ENCODE measurements around the gene SORCS2.

The SORCS2 gene

GRCh38 chr4:7185487-7186030 lies 6.8 kb upstream of the SORCS2 start:
- DNase-seq, result no peak

- no peak for DNase-seq
Measured at GRCh38 chr4:7186031-7186430, 6.3 kb upstream of the SORCS2 start.

DNA sequence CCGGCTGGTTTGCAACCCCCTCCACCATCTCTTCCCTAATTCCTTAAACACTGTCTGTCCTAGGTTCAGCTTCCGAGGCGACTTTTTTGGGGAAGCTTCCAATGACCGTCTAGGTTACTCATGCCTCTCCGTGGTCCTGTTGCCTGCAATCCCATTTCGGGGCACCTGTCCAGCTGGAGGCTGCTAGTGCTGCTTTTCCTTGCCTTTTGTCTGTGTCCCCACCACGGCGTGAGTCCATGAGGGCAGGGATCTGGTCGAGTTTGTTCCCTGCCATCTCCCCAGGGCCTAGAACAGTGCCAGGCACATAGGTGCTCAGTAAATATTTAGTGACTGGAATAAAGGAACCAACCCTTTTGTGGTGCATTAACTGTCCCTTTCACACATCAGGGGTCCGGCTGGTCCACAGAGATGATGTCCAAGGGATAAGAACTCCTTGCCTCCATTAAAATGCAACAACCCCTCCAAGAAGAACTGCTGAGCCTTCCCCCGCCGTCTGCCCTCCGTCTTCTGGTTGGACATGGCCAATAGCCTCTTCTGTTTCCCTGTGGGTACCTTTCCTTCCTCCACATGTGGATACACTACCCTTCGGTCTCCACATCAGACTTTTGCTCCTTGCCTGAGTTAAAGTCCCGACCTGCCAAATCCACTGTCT lies 5.7 kb upstream of the SORCS2 start:
- DNase-seq, result no peak

- DNase-seq, result no peak
Measured at GRCh38 chr4:7187168-7187535, 5.2 kb upstream of the SORCS2 start.

DNA sequence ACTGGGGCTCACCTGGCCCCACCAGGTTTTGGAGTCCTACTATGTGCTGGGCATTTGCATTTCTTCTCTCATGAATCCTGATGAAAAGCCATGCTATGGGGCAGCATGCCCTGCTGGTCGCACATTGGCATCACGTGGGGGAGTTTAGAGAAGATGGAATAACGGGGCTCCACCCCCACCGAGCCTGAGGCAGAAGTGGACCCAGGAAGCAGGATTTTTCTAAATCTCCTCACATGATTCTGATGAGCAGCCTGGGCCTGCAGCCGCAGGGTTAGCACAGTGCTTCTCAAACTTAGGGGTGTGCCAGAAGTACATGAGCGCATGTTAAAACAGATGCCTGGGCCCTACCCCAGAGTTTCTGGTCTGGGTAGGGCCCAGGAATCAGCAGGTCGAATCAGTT lies 4.6 kb upstream of the SORCS2 start:
- no peak for DNase-seq

DNA sequence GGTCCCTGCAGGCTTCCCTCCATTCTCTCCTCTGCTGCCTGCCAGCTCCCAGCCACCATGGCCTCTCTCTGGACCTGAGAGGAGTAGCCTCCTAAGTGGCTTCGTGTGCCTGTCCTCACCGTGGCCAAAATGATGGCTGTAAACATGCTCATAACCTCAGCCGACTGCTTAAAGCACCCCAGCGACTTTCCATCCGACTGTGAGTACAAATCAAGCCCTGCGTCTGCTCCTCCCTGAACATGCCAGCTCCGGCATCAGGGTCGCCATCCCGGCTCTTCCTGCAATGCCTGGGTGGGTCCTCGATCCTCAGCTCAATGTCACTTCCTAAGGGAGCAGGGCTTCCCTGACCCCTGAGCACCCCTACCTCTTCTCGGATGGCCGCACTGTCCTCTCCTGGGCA lies 3.3 kb upstream of the SORCS2 start:
- no peak for DNase-seq

GRCh38 chr4:7189475-7190277 lies 2.7 kb upstream of the SORCS2 start:
- no peak for DNase-seq

GRCh38 chr4:7190278-7190594 lies 2.1 kb upstream of the SORCS2 start:
- no peak for DNase-seq

GRCh38 chr4:7190691-7191545 lies 1.4 kb upstream of the SORCS2 start:
- no peak for DNase-seq

DNA sequence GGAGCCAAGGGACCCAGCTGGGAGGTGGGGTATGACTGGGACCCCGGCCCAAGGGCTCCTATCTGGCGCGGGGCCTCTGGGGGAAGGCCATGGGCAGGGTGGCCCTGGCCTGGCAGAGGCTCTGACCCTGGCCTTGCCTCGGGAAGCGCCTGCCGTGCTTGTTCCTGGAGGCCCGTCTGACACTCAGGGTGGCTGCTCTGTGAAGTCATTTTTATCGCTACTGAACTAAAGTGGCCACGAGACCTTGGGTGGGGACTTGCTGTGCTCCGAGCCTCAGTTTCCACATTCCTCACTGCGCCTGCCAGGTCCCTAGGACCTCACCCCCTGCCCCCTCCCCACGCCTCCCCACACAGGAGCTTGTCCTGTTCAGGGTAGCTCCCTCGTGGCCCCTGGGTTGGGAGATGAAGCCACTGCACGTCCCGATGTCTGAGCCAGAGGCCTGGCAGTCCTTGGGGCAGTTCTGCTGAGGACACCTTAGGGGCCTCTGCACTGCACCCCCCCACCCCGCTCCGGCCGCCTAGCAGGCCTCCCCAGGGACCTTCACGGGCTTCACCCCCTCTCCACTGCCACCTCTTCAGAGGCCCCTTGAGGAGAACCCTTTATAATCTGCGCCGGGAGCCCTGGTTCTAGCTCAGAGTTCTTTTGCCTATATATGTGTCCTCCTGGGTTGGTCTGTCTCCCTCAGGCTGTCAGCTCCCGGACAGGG lies 639 bp upstream of the SORCS2 start:
- no peak for DNase-seq

GRCh38 chr4:7193030-7193958 lies 956 bp downstream of the SORCS2 start:
- peak in 17 of 51 donors; percentile 17 to 47 (median 29) for DNase-seq

GRCh38 chr4:7194251-7195140 lies 2.2 kb downstream of the SORCS2 start:
- DNase-seq, result peak in 29 of 51 donors; percentile 15 to 72 (median 41)

DNA sequence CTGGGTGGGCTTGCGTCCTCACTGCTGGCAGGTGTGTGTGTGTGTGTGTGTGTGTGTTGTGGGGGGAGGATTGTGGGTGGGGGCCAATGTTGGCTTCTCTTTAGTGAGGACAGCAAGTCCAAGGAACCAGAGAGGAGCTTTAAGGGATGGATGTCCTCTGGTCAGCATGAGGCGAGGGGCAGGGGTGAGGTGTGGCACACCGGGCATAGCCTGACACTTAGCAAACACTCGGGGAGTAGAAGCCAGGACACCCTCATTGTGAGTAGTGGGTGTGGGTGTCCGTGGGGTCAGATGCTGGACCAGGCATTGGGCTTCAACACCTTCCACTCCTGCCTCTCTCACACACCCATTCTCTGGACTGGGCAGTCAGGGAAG lies 2.8 kb downstream of the SORCS2 start:
- no peak for DNase-seq

- peak in 1 of 51 donors; percentile 51 for DNase-seq
Measured at GRCh38 chr4:7195546-7196287, 3.4 kb downstream of the SORCS2 start.

DNA sequence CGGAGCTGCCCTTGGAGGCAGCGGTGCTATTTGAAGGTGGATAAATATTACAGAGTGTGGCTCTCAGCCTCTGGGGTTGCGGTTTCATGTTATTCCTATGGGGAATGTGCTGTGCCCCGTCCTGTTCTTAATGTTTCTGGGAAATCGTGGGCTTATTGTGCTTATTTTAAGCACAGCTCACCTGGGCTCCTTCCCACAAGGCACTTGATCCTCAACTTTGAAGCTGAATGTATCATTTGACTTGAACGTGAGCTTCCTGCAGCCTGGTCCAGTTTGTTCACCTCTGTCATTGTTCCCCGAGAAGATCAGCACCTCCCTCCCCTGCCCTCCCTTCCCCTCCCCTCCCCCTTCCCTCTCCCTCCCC lies 3.9 kb downstream of the SORCS2 start:
- DNase-seq, result no peak

- no peak for DNase-seq
Measured at GRCh38 chr4:7196736-7197135, 4.4 kb downstream of the SORCS2 start.

DNA sequence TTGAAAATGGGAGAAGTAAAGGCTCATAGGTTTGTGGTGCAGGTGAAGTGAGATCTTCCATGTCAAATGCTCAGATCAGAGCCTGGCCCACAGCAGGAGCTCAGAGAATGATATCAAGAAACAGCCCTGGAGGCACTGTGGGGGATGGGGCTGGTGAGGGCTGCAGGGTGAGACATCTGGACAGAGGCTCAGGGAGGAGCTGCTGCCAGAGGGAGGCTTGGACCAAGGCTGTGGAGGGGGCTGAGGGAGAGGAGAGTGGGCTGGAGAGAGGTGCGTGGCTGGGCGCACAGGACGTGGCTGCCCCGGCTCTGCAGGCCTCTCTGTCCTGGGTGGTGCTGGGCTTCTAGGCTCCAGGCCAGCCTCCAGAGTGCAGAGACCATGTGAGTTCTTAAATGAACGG lies 5.6 kb downstream of the SORCS2 start:
- peak in 1 of 51 donors; percentile 19 for DNase-seq

- DNase-seq, result no peak
Measured at GRCh38 chr4:7198440-7199128, 6.2 kb downstream of the SORCS2 start.

All from hypothalamus (tissue), 51 donors.